ENCODE results near the gene CFAP68.

- TF ChIP-seq CTCF (CRISPR knock-in tag; IDR thresholded peaks at IDR 0.05) (no peak), SIN3B (IDR thresholded peaks at IDR 0.05; ENCODE audit: low read length) (no peak), PLSCR1 (CRISPR knock-in tag; IDR thresholded peaks at IDR 0.05; ENCODE audit: borderline replicate concordance) (no peak), ZKSCAN1 (IDR thresholded peaks at IDR 0.05; ENCODE audit: low read length) (no peak), ZNF121 (CRISPR knock-in tag; IDR thresholded peaks at IDR 0.05) (no peak), DPF2 (CRISPR knock-in tag; IDR thresholded peaks at IDR 0.05; ENCODE audit: borderline replicate concordance, low read depth) (no peak)
Measured at GRCh38 chr11:111851067-111851466, 28.3 kb upstream of the CFAP68 start.
